Hepatic stellate cell (primary cell): ENCODE results near the gene PRAMEF1.
"Not testable (repeated sequence)": the region's sequence is repeated elsewhere in the genome, so short reads cannot be mapped to it uniquely, and the experiment has no call there.

ENCODE experiments used
- DNase-seq: peaks from one replicate; pipeline ENCODE4 v3.0.0; 2011; ENCODE audit warnings: low spot score

PRAMEF1 gene

DNA sequence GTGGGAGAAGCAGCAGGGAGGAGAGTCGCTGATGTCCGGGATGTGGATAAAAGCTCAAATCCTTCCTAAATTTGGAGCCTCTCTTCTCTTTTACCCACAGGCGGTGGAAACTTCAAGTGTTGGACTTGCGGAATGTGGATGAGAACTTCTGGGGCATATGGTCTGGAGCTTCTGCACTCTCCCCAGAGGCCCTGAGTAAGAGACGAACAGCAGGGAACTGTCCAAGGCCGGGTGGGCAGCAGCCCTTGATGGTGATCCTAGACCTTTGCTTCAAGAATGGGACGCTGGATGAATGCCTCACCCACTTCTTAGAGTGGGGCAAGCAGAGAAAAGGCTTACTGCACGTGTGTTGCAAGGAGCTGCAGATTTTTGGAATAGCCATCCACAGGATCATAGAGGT lies 15.8 kb upstream of the PRAMEF1 start:
- no peak for DNase-seq

DNA sequence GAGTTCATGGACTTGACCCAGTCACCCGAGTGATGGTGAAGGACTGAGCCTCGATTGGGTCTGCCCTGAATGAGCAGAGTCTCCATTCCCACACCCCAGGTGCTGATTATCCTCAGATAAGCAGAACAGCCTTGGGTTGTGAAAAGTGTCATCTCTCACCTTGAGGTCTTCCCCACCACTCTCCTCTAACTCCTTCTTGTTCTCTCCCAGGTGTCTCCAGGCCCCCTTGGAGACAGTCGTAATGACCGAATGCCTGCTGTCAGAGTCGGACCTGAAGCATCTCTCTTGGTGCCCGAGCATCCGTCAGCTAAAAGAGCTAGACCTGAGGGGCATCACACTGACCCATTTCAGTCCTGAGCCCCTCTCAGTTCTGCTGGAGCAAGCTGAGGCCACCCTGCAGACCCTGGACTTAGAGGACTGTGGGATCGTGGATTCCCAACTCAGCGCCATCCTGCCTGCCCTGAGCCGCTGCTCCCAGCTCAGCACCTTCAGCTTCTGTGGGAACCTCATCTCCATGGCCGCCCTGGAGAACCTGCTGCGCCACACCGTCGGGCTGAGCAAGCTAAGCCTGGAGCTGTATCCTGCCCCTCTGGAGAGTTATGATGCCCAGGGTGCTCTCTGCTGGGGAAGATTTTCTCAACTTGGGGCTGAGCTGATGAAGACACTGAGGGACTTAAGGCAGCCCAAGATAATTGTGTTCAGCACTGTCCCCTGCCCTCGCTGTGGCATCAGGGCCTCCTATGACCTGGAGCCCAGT lies 14.2 kb upstream of the PRAMEF1 start:
- DNase-seq, result no peak

DNA sequence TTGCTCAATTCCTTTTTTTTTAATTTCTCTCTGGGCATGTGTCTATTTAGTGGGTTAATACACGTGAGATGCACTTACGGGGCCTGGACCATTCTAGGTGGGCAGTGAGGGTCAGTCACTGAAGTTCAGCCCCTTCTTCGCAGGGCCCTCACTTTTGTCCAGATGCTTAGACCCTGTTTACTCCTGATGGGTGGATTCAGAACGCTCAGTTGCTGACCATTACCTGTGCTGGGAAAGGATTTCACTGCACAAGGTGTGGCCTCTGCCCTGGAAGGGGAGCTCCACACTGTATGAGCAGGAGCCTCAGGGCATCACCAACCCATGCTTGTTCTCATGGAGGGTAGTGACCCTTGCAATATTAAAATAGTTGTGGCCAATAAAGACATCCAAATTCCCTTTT lies 13.1 kb upstream of the PRAMEF1 start:
- DNase-seq, result no peak

DNA sequence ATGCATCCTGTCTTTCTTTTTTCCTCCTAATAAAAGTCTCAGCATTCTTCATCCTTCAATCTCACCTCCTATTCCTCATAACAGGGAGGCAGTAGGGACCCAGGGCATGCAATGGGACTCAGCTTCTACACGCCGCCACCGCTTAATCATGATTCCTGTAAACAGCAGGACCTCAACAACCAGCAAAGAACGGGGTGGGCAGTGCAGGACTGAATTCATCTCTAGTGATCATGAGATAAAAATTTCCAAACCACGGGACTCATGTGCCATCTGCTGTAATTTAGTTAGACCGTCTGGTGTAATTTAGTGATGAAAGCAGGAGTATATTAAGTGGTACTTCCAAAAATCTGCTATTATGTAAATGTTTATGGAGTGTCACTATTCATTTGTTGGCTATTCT lies 12.3 kb upstream of the PRAMEF1 start:
- DNase-seq, result no peak

DNA sequence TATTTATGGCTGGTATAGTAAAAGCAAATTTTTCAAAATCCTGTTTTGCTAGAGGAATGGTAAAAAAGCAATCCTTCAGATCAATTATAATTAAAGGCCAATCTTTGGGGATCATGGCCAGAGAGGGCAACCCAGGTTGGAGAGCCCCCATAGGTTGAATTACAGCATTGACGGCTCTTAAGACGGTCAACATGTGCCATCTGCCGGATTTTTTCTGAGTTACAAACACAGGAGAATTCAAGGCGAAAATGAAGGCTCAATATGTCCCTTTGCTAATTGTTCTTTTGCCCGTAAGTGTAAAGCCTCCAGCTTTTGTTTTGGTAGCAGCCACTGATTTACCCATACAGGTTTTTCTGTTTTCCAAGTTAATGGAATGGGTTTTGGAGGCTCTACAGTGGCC lies 9.7 kb upstream of the PRAMEF1 start:
- not testable (repeated sequence) for DNase-seq

- DNase-seq, result not testable (repeated sequence)
These were observed 7.4 kb upstream of the PRAMEF1 start for GRCh38 chr1:12783783-12784182.

DNA sequence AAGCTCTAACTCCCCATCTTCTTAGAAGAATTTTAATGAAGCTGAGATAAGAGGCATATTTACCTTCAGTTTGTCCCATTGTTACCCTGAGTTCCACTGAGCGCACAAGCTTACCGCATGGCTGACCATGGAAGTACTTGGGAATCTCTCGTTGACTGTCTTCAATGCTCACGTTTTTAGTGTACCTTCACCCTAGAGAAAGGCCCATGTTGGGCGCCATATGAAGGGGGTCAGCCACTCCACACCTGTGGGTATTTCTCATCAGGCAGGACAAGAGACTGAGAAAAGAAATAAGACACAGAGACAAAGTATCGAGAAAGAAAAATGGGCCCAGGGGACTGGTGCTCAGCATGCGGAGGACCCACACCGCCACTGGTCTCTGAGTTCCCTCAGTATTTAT lies 6.5 kb upstream of the PRAMEF1 start:
- not testable (repeated sequence) for DNase-seq

- DNase-seq, result no peak
These were observed 7.7 kb downstream of the PRAMEF1 start for GRCh38 chr1:12798911-12799310.

DNA sequence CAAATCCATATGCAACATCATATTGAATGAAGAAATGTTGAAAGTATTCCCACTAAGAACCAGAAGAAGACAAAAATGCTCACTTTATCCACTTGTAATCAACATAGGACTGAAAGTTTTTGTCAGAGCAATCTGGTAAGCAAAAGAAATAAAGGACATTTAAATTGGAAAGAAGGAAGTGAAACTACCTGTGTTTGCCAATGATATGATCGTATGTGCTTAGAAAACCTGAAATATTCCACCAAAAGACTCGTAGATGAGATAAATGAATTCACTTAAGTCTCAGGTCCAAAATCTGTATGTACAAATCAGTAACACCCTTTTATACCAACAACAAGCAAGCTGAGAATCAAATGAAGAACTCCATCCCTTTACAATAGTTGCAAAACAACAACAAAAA lies 8.5 kb downstream of the PRAMEF1 start:
- DNase-seq, result no peak

DNA sequence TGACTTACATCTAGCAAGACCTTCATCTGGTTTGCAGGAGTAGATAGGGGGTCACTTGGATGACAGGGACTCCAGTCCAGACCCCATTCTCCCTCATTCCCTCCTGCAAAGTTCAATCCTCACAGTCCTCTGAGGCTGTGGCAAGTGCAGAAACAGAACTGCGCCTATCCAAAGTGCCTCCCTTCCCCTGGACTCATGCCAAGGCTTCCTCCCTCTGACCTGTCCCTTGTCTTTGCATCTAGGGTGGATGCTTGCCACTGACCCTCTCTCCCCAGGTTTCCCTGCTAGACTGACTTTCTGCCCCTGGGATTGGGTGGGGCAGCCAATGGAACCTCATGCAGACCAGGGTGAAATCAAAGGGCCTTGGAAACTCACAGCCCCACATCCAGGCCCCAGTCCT lies 18.7 kb downstream of the PRAMEF1 start:
- no peak for DNase-seq

DNA sequence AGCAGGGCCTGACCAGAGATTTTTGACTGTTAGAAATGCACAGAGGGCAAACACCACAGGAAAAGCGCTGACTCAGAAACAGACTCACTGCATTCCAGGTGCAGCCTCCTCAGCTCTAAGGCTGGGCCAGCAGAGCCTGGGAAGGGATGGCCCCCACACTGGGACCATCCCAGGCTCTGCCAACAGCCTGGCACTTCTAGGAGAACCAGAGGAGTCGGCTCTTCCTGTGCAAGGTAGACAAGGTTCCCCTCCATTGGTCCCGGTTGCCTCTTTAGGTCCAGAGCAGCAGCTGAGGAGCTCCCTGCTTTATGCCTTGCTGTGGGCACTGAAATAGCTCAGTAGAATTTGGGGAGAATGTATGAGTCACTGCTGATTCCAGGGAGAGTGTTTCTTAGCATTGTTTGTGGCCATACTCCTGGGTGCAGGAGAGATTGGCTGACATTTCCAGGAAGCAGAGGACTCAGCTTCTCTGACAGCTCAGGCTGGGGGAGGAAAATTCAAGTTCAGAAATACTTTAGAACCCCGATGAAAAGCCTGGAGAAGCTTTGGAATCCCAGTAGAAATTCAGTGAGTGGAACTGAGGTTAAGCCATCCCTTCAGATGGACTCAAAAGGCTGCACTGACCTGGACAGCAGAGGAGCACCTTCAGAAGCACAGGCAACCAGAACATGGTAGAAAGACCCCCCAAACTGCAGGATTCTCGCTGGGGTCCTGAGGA lies 19.7 kb downstream of the PRAMEF1 start:
- no peak for DNase-seq

DNA sequence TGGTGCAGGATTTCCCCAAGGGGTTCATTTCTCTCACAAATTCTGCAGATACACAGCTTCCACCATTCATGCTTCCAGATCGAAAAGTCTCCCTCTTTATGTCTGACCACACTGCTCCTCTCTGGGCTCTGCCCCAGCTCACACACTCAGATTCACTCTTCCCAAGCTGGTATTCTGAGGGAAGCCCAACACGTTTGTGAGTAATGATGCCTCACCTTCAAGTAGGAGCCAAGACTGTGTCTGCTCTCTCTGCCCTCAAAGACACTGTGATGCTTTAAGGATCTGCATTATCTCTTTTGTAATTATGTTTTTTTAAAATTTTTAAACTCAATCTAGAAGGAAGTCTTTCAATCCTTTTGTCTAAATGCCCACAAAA lies 20.2 kb downstream of the PRAMEF1 start:
- DNase-seq, result no peak

DNA sequence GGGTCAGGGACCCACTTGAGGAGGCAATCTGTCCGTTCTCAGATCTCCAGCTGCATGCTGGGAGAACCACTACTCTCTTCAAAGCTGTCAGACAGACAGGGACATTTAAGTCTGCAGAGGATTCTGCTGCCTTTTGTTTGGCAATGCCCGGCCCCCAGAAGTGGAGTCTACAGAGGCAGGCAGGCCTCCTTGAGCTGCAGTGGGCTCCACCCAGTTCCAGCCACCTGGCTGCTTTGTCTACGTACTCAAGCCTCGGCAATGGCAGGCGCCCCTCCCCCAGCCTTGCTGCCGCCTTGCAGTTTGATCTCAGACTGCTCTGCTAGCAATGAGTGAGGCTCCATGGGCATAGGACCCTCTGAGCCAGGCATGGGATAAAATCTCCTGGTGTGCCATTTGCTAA lies 27.9 kb downstream of the PRAMEF1 start:
- not testable (repeated sequence) for DNase-seq

- DNase-seq, result not testable (repeated sequence)
These were observed 40.1 kb downstream of the PRAMEF1 start, which contains the start of gene PRAMEF11 for GRCh38 chr1:12831310-12831709. Gene PRAMEF11, minus strand, starts transcription at chr1:12831410. Its CDS starts 2,621 bp downstream, at chr1:12828789.

GRCh38 chr1:12833251-12833650 lies 42.1 kb downstream of the PRAMEF1 start:
- not testable (repeated sequence) for DNase-seq
